ENCODE measurements around the gene CNGA3.

The CNGA3 gene

DNA sequence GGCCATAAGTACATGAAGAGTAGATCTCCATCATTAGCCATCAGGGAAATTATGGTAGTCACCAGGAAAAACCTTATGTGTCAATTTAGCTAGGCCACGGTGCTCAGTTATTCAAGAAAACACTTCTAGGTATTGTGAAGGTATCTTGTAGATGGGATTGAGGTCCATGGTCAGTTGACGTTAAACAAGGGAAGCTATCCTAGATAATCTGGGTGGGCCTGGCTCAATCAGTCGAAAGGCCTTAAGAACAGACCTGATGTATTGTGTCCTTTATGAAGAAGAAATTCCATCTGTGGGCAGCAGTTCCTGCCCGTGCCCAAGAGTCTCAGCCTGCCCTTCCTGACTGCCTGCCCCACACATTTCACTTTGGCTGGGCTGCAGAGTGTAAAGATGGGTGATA lies 16.7 kb upstream of the CNGA3 start:
- no peak for DNase-seq

DNA sequence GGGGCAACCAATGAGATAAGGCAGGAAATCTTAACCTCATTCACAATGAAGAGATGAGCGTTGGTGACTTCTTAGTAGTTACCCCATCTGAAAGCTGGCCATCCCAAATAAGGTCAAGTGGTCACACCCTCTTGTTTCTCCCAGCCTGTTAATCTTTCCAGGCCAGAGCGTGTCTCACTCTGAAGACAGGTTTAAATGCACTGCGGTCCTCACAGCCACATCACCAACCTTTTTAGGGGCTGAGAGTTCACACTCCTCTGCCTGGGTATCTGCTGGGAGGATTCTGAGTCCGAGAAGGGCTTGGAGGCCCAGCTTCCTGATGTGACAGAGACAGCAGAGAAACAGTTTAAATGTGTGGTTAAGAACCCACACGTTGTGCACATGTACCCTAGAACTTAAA lies 13.3 kb upstream of the CNGA3 start:
- DNase-seq: no peak

DNA sequence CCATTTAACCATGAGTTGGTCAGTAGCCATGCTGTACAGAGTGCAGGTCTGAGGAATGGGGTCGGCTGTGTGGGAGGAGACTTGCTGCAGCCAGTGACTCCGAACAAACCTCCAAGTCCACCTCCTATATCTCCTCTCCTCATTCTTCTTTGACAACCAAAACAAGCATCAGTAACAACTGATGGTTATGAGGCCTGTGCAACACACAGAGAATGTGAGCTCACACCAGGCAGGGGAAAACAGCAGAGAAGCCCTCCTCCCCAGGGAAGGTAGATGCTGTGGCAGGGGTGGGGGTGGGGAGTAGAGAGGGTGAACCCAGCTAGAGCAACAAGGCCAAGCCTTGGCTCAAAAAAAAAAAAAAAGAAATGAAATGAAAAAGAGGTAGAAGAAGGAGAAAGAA lies 12.3 kb upstream of the CNGA3 start:
- no peak for DNase-seq

DNA sequence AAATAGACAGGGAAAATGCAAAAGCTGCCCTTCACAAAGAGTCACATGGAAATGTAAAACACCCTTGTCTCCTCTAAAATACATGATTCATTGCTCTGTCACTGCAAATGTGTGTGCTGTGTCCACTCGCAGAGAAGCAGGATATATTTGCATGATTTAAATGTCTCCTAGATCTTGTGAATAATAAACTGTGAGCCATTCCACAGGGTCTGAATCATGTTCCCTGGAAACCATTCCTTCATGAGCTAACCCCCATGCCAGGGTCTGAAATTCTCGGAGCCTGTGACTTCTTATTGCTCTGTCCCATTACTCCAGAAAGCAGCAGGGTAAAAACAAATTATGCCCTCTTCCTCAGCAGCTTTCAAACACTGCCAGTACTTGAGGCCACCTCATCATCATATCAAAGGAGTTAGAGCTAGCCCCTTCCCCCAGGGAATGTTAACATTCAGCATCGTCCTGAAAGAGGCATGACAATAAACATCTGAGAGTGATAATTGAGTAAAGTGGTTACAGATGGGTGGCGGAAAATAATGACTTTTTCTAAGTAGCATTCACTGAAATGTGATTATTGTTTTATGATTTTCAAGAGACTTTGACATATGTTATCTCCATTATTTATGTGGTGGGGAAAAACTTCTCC lies 11.7 kb upstream of the CNGA3 start:
- peak; percentile 15 to 45 for DNase-seq

DNA sequence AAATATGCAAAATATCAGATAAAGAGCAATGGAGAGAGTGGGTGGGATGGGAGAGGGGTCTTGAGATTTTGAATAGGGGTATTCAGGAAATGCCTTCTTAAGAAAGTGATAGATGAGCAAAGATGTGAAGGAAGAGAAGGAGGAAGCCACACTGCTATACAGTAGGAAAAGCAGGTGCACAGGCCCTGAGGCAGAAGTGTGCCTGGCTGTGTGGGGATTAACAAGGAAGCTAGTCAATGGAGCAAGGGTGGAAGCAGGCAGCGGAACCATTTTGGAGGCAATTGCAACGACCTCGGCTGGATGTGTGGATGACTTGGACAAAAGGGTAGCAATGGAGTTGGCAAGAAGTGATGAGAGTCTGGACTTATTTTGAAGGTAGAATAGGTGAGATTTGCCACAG lies 11.0 kb upstream of the CNGA3 start:
- no peak for DNase-seq

DNA sequence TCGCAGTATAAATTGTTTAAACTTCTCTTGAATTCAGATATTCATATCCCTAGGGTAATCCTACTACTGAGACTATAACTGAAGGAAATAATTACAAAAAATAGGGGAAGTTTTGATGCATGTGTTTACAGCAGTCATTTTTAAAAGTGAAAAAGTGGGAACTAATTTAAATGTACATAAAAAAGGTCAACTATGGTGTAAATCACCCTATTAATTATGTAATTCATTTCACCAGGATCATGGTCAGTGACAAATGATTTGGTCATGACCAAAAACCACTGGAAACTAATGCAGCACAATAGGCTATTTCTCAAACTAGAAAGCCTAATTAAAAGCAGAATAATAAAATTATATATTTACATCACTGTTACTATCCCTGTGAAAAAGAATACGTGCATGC lies 5.0 kb upstream of the CNGA3 start:
- DNase-seq: no peak

DNA sequence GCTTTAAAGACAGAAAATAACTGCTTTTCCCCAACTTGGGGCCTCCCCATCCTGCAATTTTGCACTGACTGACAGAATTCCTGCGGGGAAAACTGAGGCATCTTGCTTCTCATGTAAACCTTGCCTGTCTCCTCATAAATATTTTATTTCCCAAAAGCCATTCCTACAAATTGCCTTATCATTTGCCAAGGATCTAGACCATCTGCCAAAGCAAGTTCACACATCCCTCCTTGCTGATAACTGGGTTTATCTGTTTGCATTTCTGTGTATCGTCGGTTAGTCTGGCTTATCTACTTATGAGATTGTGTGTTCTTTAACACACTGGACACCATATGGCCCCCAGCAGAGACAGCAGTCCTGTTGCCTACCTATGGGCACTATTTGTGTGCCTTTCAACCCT lies 3.0 kb upstream of the CNGA3 start:
- DNase-seq: no peak

DNA sequence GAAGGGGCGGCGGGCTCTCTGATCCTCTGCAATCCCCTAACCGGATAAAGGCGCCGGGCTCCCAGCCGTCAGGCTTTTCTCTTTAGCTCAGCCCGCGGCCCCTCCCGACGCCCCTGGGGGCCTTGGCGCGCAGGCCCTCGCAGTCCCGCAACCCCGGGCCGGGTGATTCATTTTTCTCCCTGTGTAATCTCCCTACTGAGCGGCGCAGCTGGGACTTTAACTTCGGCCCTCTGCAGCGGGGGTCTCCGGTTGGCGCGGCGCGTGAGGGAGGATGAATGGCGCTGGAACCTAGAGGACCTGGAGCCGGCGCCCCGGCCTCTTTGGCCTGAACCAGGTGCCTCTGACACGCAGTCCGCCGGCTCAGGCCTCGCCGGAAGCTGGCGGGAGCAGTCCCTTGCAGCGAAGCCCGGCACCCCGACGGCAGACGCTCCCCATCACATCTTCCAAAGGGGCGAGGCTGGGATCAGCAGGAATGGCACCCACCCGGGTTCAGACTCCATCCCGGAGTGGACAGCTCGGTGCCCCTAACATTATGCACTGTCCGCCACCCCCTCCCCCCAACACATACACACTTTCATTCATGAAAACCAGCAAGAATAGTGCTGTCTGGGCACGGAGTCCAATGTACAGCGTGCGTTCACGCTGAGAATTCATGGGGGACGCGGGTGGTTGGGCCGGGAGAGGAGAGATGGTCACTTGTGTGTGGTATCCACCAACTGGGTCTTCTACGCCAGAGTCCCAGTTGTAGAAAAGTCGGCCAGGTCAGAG lies 1.2 kb downstream of the CNGA3 start:
- no peak for DNase-seq

DNA sequence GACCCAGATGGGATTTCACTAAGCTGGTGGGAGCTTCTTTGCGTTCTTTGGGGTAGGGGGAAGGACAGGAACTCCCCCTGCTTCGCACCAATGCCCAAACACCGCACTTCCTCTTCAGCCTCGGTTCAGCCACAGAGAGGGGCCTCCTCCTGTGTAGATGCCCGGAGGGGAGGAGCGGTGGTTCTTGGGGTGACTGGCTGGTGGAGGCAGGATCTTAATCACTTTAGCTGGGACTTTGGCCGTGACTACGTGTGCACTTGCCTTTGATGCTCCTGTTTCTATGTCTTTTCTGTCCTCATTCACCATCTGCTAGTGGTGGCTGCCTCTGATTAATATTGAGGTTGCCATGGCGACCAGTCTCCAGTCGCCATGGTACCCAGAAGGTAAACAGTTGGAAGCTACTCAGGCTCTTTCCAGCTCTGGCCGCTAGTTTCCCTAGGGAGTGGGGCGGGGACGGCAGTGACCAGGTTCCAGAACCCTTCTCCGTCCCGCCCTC lies 1.9 kb downstream of the CNGA3 start:
- peak; percentile 27 to 40 for DNase-seq

DNA sequence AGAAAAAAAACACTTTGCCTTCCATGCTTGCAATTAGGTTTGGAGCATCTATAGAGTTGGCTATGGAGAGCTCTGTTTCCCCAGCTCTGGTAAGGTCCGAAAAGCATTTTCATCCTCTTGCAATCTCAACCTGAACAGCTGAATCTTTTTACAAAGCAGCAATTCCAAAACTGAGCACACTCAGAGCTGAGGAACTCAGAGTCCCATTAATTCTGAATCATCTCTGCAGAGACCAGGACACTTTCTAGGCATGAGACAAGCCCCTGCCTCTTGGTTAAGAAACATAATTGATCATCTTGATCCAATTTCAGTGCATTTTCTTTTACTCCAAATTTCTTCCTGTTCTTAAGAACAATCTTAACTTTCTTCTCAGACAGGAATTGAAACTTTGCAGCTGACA lies 4.2 kb downstream of the CNGA3 start:
- no peak for DNase-seq

DNA sequence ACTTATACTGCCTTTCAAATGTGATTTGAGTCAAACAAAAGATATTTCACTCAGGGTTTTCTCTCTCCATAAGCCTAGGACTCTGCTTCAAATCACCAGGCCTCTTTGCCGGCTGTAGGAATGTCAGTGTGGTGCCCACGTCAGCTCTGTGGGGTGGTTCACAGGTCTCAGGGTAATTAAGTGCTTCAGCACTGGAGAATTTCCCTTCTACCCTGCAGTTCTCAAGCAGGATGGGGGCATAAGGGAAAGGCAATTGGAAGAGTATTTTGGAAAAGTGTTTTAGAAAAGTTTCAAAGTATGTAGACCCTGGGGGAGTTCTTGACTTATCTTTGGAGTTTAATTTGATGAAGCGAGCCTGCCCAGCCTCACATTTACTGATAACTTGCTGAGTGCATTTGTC lies 9.6 kb downstream of the CNGA3 start:
- no peak for DNase-seq

DNA sequence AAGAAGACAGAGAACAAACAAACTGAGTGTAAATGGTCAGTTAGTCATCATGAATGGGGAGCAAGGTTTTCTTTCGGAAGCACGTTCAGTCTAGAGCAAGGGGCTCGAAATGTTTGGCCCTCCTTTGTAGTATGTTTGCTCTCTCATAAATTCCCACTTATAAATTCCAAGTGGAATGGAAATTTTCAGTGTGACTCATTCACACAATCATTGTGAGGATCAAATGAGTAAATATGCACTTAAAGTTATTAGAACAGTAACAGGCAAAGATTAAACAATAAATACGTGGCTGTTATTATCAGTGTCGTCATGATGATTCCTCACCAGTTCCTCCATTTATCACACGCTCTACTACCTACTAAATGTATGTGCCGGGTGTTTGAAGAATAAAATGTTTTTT lies 10.5 kb downstream of the CNGA3 start:
- no peak for DNase-seq

DNA sequence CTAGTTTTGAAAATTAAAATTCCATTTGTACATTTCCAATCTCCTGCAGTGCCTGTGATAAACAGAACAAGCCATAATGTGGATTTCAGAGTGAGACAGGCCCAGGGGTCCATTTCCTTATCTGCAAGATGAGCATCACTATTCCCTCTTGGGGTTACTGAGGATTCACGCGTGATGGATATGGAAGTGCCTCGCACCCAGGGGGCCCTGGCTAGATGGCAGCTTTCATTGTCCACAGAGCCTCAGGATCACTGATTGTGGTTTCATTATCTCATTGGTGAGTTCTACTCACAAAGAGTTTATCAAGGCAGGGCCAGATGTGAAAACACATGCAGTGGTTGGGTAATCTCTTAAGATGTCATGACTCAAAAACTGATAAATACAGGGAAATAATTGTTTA lies 11.6 kb downstream of the CNGA3 start:
- no peak for DNase-seq

DNA sequence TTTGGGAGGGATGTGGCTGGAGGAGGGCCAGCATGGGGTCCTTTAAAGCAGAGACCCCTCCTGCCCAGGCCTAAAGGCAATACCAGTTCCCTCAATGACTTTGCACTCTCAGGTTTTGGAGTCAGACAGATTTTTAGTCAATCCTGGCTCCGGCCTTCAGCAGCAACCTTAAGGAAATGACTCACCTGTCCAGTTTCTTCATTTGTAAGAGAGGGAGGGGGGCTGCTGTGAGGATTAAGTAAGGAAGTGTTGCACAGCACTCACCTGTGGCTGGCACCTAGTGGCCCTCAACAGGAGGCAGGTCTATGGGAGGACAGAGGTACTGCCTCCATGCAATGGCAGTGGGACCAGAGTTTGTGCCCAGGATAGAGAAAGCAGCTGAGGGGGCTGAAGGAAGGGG lies 13.7 kb downstream of the CNGA3 start:
- no peak for DNase-seq

DNA sequence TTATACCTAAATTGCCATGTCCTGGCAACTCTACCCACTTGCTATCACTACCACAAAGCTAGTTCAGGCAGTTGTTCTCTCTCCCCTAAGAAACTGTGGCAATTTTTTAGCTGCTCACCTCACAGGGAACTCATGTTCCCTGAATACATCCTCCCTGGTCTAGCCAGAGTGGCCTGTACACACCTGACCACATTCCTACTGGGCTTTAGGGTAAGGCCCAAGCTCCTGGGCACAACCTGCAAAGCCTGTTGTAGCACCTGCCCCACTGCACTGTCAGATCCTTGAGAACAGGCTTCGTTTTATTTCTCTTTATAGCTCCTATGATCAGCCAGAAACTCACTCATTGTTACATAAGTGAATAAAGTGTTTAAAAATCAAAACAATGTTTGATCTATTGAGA lies 21.5 kb downstream of the CNGA3 start:
- no peak for DNase-seq

DNA sequence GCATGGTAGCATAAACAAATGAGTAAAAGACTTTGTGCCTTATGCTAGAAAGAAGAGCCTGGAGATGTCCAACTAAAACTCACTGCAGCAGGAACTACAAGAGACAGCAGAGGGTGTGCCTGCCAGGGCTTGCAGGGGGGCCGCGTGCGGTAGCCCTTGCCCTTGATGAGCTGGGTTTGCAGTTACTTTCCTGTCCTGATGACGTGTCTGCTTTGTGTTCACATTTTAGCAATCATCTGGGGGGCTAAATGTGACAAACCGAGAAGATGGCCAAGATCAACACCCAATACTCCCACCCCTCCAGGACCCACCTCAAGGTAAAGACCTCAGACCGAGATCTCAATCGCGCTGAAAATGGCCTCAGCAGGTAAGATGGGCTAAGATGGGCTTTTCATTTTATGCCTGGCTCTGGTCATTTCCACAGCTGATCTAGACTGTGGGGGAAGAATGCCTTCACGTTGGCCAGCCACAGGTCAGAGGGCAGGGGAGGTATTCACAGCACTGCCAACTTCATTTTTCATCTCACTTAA lies 23.5 kb downstream of the CNGA3 start:
- no peak for DNase-seq

DNA sequence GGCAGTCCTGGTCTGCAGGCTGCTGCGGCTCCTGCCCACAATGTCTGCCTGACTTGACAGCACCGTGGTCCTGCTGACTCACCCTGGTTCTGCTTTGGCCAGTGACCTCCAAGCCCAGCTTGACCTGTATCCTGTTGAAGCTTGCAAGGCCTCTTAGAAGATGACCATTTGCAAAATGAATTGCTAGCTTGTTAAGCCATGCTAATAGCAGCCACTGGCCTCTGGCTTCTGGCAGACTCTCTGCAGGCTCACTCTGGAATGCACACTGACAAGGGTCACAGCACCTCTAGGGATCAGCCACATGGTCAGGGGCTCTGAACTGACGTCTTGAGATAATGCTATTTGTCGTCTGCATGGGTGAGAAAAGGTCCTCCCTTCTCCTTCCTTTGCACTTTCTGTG lies 25.9 kb downstream of the CNGA3 start:
- DNase-seq: no peak

DNA sequence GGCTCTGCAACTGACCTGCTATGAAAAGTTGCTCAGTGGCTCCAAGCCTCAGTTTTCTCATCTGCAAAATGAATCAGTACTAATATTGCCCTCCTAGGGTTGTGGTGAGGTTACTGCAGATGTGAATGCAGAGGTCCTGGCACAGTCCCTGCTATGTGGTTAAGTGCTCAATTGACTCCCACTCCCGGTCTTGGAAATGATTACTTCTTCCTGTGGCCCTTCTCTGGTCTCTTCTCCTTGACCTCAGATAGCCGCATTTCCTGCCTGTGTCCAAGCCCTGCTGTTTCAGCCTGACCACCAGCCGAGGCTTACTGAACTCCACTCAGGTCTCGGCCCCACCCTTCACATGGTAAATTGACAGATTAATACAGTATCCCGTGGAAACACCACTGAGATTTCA lies 26.3 kb downstream of the CNGA3 start:
- no peak for DNase-seq

DNA sequence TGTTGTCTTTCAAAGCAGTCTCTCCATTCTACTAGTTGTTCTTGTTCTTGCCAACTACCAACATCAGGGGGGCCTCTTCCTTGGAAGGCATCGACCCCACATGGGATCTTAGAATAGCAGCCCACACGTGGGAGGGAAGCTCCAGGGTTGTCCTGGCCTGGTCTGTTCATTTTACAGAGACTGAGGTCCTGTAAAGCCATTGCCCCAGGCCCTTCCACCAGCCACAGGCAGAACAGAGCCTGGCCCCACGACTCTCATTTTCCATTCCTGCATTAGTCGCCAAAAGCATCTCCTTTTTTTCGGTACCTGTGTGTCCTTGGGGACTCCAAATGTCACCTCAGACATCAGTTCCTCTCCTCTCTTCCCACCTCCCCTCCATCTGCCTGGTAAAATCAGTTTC lies 28.0 kb downstream of the CNGA3 start:
- DNase-seq: no peak

DNA sequence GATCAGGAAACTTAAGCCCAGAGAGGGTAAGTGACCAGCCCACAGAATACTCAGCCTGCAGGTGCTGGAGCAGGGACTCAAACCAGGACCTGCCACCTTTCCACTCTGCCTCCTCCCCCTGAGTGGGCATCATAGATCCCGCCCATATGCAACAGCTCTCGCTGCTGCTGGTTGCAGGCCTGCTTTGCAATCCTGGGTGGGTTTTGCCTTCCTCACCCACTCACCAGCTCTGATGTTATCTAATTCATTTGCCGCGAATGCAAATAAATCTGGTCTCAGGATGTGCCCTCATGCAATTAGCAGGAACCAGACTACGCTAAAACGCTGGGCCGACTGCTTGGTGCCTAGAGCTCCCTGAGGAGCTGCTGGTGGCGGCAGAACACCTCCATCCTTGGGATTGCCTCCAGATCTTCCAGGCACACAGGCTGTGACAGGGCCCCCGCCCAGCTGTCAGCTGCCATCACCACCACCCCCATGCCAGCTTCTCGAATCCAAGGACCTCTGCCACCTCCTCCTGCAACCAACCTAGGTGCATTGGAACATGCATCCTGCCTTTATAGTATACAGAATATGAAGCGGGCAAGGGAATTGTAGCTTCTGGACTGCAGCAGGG lies 28.8 kb downstream of the CNGA3 start:
- no peak for DNase-seq

DNA sequence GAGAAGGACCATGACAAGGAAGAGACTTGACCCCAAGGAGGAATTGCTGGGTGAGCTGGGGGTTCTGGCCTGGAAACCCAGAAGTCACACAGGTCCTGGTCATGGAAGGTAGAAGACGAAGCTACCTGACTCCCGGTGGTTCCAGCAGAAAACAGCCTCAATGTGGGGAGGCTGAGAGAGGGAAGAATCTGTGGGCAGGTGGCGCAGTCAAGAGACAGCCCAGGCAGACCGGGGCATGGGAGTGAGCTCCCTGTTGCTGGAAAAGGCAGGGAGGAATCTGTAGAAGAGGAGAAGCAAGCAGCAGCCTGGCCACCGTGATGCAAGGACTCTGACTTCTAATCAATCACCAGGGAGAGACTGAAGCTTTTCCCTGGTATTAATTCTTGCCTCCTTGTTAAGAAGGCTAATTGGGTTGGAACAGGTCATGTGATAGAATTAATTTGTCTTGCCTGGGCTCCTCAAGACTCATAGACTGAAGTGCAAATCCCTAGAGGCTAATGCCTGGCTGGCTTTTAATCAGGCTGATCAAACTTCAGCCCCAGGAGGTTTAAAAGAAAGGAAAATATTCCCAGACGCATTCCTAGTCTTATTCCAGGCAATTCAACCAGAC lies 30.1 kb downstream of the CNGA3 start:
- no peak for DNase-seq

DNA sequence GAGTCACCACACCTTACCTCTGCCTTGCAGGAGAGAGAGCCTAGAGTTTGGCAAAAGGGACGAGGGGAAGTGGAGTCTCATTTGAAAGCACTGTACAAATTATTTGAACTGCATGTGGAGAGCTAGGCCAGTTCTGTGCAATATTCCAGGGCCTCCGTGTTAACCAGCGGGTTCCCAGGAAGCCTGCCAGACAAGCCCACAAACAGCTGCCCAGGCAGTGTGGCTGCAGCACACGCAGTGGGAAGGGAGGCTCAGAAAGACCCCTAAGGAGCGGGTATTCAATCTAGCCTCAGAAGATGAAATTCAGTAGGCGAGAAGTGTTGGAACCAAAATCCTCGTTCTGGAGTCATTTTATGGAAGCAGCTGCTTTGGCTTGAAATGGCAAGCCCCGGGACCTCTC lies 30.7 kb downstream of the CNGA3 start:
- no peak for DNase-seq

DNA sequence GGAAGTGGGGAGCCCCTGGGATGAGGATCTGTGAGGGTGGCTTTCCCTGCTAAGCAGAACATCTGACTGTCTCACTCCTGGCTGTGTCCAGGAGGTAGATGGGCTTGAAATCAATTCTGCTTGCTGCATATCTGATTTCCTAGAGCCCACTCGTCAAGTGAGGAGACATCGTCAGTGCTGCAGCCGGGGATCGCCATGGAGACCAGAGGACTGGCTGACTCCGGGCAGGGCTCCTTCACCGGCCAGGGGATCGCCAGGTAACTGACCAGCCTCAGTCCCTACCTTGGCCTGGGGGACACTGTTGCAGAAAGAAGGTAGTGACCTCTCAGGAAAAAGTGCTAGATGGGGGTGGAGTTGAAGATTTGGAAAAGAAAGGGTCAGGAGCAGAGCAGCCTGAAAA lies 31.3 kb downstream of the CNGA3 start:
- DNase-seq: no peak

DNA sequence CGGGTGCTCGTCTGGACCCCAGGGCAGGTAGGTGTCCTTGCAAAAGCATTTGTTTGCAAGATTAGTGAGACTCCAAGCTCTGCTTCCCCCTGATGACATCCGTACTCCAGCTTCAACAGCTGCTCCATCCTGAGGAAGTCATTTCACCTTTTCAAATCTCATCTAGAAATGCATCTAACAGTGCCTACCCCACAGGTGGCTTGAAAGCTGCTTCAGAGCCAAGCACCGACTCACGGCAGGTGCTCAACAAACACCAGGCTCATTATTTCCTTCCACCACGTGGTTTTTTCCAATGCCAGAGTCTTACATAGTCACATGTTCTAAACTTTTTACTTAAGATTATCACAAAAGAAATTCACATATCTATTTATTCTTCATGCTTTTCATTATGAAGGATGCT lies 31.9 kb downstream of the CNGA3 start:
- DNase-seq: peak in 1 of 2 experiments; percentile 3
